NOMO-1 (cell line): Measurements from ENCODE around the gene TMA7.

Source experiments
- DNase-seq, 2 experiments: peaks; one replicate each; lab custom pipeline; 2025; ENCODE audit not compliant: unreplicated experiment in 2 of 2; lab: John Stamatoyannopoulos, UW

The TMA7 gene

GRCh38 chr3:48422272-48422671, 17.8 kb upstream of the TMA7 start:
- no peak for DNase-seq

GRCh38 chr3:48422681-48423080, 17.4 kb upstream of the TMA7 start:
- no peak for DNase-seq

GRCh38 chr3:48423241-48423882, 16.7 kb upstream of the TMA7 start:
- no peak for DNase-seq

GRCh38 chr3:48423883-48424695, 16.0 kb upstream of the TMA7 start:
- DNase-seq = no peak

- no peak for DNase-seq
Observed at GRCh38 chr3:48425281-48425812, 14.7 kb upstream of the TMA7 start.

- DNase-seq = no peak
Observed at GRCh38 chr3:48426401-48426909, 13.6 kb upstream of the TMA7 start.

- DNase-seq = no peak
Observed at GRCh38 chr3:48426944-48427629, 13.0 kb upstream of the TMA7 start.

GRCh38 chr3:48427630-48427962, 12.5 kb upstream of the TMA7 start:
- DNase-seq = no peak

- no peak for DNase-seq
Observed at GRCh38 chr3:48428088-48428571, 11.9 kb upstream of the TMA7 start.

- DNase-seq = no peak
Observed at GRCh38 chr3:48428572-48429316, 11.3 kb upstream of the TMA7 start.

GRCh38 chr3:48429317-48429959, 10.6 kb upstream of the TMA7 start:
- no peak for DNase-seq

GRCh38 chr3:48429960-48430707, 9.9 kb upstream of the TMA7 start, which contains the start of gene PLXNB1:
PLXNB1 (minus strand) TSS chr3:48430086; CDS start chr3:48424611, 5,475 bp downstream.
- no peak for DNase-seq

GRCh38 chr3:48430708-48431101, 9.4 kb upstream of the TMA7 start:
- DNase-seq = no peak

GRCh38 chr3:48431224-48432029, 8.6 kb upstream of the TMA7 start:
- no peak for DNase-seq

GRCh38 chr3:48432411-48433371, 7.4 kb upstream of the TMA7 start:
- DNase-seq = no peak

- DNase-seq = no peak
Observed at GRCh38 chr3:48433472-48434118, 6.5 kb upstream of the TMA7 start.
